Measurements from ENCODE around the gene ADIPOR1.

- TF ChIP-seq CTCF (IDR thresholded peaks at IDR 0.05) (no peak), POLR2A (IDR thresholded peaks at IDR 0.05) (no peak)
These were observed 17.6 kb downstream of the ADIPOR1 start for GRCh38 chr1:202940561-202940960.

Data from uterus (tissue), 2 donors.